RKO (cell line): ENCODE data around the gene EPSTI1.

ENCODE experiments used
- DNase-seq: peaks from one replicate; pipeline ENCODE4 v3.0.0-alpha.2; 2016; ENCODE audit warnings: low spot score

EPSTI1 gene

GRCh38 chr13:42971691-42972347 is 20.2 kb downstream of the EPSTI1 start:
- no peak for DNase-seq

GRCh38 chr13:42970824-42971690 is 21.0 kb downstream of the EPSTI1 start:
- peak; percentile 69 for DNase-seq

GRCh38 chr13:42969565-42970172 is 22.4 kb downstream of the EPSTI1 start:
- DNase-seq, result peak; percentile 69

GRCh38 chr13:42968906-42969305 is 23.1 kb downstream of the EPSTI1 start:
- DNase-seq, result no peak

GRCh38 chr13:42967660-42968059 is 24.4 kb downstream of the EPSTI1 start:
- no peak for DNase-seq

- no peak for DNase-seq
Observed at GRCh38 chr13:42965281-42965680, 26.8 kb downstream of the EPSTI1 start.

- DNase-seq, result no peak
Observed at GRCh38 chr13:42964761-42965161, 27.3 kb downstream of the EPSTI1 start.

GRCh38 chr13:42959615-42960014 is 32.4 kb downstream of the EPSTI1 start:
- DNase-seq, result no peak

GRCh38 chr13:42957881-42958280 is 34.2 kb downstream of the EPSTI1 start:
- DNase-seq, result no peak

GRCh38 chr13:42950181-42950580 is 41.9 kb downstream of the EPSTI1 start:
- no peak for DNase-seq

- DNase-seq, result no peak
Observed at GRCh38 chr13:42947925-42948324, 44.1 kb downstream of the EPSTI1 start.

GRCh38 chr13:42946927-42947326 is 45.1 kb downstream of the EPSTI1 start:
- DNase-seq, result no peak

- DNase-seq, result no peak
Observed at GRCh38 chr13:42929886-42930535, 62.0 kb downstream of the EPSTI1 start.

- DNase-seq, result no peak
Observed at GRCh38 chr13:42926555-42926954, 65.5 kb downstream of the EPSTI1 start.

GRCh38 chr13:42926043-42926442 is 66.0 kb downstream of the EPSTI1 start:
- no peak for DNase-seq

- no peak for DNase-seq
Observed at GRCh38 chr13:42925626-42926025, 66.4 kb downstream of the EPSTI1 start.

GRCh38 chr13:42924344-42924743 is 67.7 kb downstream of the EPSTI1 start:
- DNase-seq, result no peak

GRCh38 chr13:42907745-42908144 is 84.3 kb downstream of the EPSTI1 start:
- DNase-seq, result no peak

GRCh38 chr13:42906257-42906656 is 85.8 kb downstream of the EPSTI1 start:
- DNase-seq, result no peak

GRCh38 chr13:42905579-42905978 is 86.5 kb downstream of the EPSTI1 start:
- DNase-seq, result no peak

- no peak for DNase-seq
Observed at GRCh38 chr13:42899266-42899665, 92.8 kb downstream of the EPSTI1 start.

GRCh38 chr13:42895776-42896175 is 96.3 kb downstream of the EPSTI1 start:
- DNase-seq, result no peak
